GM19328 (cell line): ENCODE results near the gene ITGA8.
A peak's percentile ranks its signal among the peaks of the same experiment; 100 is the strongest.
"Not testable (repeated sequence)": the region's sequence is repeated elsewhere in the genome, so short reads cannot be mapped to it uniquely, and the experiment has no call there.

ENCODE experiments used
- ATAC-seq: cut with Tn5 transposase; IDR thresholded peaks from one replicate; pipeline ENCODE4 v1.9.1; 2021; ENCODE audit warnings: mild to moderate bottlenecking, moderate library complexity; ENCODE audit not compliant: unreplicated experiment

Gene ITGA8

DNA sequence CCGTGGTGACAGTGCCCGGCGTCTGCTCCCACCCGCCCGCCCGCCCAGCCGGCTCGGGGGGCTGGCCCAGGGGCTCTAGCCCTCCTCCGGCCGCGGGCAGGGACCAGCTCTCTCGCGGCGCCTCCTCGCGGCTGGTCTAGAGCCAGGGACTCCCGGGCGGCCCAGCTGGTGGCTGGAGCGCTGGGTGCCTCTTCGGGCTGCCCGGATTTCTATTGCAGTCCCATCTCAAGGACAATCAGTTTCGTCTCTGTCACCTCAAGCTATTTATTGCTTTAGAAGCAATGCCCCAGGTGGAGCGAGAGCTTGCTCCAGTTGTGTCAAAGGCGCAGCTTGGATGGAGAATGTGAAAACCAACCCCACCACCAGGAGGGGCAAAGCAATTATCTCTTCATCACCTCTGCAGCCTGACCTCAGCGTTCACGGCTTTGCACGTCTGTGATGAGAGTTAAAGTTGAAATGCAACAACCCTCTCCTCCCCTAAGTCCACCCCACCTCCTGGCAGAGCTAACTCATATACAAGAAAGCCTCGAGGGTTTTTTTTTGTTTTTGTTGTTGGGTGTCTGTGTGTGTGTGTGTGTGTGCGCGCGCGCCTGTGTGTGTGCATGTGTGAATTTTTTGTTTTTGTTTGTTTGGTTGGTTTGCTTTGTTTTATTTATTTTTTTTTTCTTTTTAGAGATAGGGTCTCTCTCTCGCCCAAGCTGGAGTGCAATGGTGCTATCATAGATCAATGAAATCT is at the start of gene ITGA8:
ITGA8 (minus strand) TSS at position 24 of the 736 bp plus-strand sequence. CDS start 151 bp downstream, outside the sequence.
- no peak for ATAC-seq

DNA sequence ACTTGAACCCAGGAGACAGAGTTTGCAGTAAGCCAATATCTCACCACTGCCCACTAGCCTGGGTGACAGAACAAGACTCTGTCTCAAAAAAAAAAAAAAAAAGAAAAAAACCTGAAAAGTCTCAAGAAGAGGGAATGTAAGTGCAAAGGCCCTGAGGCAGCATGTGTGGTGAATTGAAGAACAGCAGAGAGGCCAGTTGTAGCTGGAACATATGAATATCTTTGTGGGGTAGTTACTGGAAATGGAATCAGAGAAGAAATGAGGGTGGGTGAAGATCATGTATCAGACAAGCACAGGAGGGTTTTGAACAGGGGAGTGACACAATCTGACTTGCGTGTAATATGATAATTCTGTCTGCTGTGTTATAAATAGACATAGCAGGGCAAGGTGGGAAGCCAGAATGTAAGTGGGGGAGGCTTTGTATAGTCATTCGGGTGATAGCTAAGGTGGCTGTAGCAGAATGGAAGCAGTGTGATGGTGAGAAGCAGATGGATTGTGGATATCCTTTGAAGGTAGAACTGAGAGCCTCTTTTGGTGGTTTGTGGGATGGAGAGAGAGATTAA is 45.3 kb upstream of the ITGA8 start:
- ATAC-seq: no peak

DNA sequence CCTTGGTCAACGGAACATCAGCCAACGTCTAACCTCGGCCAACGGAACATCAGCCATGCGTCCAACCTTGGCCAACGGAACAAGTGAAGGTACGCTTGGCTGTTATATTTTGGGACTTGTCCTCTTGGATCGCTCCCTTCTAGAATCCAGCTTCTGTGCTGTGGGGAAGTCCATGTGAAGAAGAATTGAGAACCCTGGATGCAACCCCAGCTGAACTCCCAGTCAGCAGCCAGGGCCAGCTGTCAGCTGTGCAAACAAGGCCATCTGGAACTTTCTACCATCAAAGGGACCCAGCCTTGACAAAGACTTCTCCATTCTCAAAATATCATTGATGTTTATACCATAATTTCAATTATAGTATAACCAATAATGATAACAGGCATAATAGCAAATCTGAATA is 43.3 kb upstream of the ITGA8 start:
- ATAC-seq: no peak

DNA sequence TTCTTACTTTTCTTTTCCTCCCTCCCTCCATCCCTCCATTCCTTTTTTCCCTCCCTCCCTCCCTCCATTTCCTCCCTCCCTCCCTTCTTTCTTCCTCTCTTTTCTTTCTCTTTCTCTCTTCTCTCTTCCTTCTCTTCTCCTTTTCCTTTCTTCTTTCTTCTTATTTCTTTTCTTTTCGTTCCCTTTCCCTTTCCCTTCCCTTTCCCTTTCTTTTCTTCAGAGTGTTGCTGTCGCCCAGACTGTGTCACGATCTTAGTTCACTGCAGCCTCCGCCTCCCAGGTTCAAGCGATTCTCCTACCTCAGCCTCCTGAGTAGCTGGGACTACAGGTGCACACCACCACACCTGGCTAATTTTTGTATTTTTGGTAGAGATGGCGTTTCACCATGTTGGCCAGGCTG is 42.5 kb upstream of the ITGA8 start:
- ATAC-seq: not testable (repeated sequence)

DNA sequence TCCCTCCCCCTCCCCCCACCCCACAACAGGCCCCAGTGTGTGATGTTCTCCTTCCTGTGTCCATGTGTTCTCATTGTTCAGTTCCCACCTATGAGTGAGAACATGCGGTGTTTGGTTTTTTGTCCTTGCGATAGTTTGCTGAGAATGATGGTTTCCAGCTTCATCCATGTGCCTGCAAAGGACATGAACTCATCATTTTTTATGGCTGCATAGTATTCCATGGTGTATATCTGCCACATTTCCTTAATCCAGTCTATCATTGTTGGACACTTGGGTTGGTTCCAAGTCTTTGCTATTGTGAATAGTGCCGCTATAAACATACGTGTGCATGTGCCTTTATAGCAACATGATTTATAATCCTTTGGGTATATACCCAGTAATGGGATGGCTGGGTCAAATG is 41.5 kb upstream of the ITGA8 start:
- not testable (repeated sequence) for ATAC-seq

DNA sequence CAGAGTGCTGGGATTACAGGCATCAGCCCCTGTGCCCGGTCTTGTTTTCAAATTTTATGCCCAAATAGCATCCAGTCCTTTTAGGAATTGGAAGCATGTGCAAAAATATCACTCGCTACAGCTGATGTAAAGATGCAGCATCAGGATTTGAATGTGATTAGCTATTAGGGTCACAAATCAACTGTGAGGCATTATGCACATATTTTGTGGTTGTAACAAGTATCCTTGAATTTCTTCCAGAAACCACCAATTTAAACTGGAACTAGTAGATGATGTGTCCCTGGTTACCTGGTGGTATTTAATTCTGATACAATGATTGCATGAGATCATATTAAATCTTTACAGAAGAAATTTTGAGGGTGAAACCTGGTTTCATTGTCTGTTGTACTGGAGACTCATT is 41.0 kb upstream of the ITGA8 start:
- ATAC-seq: no peak

DNA sequence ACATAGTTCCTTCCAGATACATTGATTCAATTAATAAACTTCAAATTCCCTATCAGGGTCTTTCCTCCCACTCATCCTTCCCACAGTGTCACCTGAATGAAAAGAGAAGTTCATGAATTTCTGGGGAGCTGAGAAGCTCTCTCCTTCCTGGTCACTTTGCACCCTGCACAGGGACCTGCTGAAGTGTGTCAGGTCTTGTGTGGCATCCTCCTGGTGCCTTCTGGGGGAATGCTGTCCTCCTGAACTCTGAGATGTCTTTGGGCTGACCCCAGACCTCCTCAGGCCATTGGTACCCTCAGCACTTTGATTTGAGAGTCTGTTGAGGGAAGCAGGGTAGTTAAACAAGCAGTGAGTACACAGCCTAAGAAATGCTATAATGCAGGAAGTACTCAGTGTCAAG is 39.5 kb upstream of the ITGA8 start:
- no peak for ATAC-seq

DNA sequence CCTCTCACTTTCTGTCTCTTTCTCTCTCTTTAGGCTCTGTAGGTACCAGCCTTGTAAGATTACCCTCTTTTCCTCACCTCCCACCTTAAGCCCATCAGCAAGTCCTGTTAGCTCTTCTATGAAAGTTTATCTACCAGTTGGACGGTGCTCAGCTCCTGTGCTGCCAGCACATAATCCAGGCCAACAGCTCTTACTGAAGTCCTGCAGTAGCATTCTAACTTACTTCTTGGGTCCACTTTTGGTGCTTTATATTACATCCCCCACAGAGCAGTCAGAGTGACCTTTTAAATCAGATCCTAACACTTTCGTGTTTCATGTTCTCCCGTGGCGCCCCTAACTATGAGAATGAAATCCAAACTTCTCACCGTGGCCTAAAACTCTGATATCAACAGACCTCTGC is 38.9 kb upstream of the ITGA8 start:
- no peak for ATAC-seq

DNA sequence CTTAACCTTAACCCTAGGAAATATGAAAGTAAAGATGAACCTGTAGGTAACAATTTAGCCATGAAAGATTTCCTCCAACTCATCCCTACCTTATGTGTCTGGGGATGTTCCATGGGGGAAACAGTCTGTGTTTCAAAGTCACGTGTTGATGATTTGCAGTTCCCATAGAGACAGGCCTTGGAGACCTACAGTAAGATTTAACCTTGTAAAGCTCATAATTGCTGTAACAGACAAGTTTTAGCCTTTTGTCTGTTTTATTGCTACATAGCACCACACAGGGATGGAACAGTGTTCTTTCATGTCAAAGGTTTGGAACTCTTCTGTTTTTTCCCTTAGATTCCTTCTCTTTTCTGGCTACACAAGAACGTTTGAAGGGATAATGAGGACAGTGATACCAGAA is 35.2 kb upstream of the ITGA8 start:
- no peak for ATAC-seq

DNA sequence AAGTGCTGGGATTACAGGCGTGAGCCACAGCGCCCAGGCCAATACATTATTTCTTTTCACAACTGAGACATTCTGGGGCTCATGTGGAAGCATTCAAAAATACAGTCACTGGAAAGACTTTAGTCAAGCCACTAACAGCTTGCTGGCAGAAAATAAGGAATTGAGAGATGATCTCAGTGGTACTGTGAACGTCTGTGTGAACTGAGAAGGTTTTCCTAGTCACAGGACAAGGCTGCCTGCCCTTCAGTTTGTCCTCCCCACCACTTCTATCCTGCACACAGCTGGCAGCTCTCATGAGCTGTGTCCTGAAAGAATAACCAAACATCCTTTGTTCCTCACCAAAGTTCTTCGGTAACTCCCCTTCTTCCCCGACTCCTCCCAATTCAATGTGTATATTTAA is 31.3 kb upstream of the ITGA8 start:
- no peak for ATAC-seq

DNA sequence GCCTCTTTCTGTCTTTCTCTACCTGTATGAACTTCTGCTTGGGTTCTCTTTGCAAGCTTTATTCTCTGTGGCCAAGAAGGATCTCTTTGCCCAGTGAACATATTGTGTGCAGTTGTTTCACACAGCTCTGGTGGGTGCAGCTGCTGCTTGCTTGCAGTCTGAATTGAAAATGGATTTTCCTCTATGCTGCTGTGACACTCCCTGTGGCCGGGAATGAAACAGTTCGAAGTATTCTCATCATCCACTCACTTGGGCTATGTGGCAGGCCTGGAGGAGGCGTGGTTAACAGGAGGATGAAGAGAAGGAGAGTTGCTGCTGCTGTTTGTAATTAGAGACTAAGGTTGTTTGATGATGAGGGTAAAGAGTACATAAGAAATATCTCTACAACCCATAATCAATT is 28.4 kb upstream of the ITGA8 start:
- no peak for ATAC-seq

DNA sequence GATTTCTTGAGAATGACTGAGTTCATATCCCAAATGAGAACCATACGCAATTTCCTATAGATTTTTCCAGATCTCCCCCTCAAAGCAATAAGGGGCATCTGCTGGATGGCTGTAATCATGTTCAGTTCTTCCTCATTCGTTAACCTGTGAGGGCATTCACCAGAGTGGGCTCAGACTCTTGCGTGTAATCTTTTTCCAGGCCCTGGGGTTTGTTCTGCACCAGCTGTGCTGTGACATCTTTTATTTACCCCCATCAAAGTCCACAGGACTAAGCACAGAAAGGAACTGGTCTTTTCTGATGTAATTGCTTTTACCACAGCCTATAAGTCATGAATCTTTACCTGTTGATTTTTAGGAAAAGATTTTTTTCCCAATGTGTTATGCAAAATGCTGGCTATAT is 27.9 kb upstream of the ITGA8 start:
- no peak for ATAC-seq

DNA sequence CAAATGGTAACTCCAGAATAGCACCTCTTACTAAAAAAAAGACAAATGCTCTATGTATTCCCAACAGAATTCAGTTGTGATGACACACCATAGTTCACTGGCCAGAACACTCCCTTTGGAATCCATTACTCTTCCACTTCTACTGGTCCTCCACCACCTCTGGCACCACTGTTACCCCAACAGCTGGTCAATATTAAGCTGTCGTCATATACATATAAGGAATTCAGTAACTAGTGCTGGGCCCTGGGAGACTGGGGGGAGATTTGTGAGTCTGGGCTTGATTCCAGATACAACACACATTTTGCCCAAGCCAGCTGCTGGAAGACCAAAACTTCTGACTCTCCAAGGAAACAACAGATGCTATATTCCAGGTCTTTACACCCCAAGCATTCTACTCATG is 26.0 kb upstream of the ITGA8 start:
- no peak for ATAC-seq

DNA sequence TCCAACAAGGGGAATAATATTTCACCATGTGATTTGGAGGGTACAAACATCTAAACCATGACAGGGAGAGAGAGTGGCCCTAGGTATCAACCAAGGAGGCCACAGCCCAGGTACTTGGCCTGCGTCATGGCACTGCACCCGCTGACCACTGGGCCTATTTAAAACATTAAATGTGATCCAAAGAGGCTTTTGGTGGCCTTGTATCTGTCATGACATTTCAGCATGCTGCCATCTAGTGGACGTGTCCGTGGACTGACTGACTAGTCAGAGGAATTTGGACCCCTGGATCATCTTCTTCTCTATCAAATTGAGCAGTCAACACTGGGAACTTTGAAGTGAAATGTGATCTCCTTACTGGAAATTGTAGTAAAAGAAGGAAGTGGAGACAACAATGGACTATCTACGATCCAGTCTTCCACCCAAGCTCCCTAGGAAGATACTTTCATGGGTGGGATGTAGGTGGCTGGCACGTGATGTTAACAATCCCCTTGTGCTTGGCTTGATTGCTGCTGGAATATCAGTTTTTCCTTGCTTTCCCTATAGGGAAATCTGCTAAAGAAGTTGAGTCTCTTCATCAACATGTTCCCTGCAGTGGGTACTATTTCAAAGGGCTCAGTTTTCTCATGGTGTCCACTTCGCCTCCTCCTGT is 24.6 kb upstream of the ITGA8 start:
- peak; percentile 56 for ATAC-seq

DNA sequence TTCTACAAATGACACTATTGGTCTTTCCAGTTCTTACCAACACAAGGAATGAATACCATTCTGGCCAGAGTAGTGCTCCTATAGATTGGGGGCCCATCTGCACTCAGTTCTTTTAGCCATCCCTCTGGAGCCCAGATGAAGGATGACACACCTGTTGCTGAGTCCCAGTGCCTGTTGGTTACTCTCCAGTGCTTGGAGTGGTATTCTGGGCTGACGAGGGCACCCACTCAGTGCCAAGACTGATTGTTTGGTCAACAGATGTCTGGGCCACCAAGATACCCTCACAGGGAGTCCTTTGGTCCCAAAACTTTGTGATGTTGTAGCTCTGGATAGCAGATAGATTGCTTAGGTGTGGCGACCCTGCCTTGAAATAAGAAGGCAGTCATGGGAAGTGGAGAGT is 23.7 kb upstream of the ITGA8 start:
- no peak for ATAC-seq

DNA sequence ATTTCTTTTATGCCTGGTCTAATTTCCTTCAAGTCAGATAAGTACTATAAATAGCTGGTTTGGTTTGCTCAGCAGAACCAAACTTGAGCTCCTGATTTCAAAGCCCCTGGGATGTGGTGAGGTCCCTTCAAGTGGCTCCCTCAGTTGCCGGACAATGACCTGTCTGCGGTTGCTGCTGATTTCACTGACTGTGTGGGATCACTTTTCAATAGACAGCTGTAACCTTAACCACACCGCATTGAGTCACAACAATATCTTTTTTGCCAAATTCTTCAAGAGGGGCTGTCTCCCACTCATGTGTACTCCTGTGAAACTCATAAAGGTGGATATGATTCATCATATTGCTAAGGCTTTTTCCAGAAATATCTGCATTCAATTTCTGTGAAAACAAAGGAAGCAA is 23.1 kb upstream of the ITGA8 start:
- no peak for ATAC-seq

DNA sequence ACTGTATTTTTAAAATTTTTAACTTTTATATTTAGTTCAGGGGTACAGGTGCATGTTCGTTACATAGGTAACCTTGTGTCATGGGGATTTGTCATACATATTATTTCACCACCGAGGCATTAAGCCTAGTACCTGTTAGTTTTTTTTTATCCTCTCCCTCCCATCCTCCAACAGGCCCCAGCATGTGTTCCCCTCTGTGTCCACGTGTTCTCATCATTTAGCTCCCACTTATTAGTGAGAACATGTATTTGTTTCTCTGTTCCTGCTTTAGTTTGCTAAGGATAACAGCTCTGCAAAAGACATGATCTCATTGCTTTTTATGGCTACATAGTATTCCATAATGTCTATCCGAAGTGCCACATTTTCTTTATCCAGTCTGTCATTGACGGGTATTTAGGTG is 22.4 kb upstream of the ITGA8 start:
- no peak for ATAC-seq

DNA sequence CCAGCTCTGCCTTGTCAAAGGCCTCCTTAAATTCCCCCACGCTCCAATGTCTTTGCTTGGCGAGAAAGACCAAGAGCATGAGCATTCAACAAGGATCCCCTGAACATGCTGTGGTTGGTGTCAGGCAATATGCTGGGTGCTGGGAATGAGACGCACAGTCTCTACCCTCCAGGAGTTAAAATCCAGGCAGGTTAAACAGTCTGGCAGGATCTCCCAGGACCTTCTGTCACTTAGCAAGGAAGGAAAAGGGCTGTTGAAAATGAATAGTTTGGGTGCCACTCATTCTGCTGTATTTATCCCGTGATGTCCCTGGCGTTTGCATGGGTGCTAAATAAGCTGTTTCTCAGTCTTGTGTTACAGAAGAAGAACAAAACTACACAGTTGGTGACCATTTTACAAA is 21.9 kb upstream of the ITGA8 start:
- ATAC-seq: no peak

DNA sequence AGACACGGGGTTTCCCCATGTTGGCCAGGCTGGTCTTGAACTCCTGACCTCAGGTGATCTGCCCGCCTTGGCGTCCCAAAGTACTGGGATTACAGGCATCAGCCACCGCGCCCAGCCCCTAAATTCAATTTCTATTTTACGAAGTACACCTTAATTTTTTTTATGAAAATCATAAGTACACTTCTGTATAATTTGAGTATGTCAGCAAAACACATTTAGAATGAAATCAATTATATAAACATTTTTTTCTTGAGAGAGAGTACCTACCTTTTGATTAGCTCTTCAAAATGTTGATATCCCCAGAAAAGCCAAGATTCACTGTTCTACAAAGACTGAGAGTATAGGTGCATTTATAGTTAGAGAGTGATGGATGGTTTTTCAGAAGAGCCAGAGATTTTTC is 20.5 kb upstream of the ITGA8 start:
- no peak for ATAC-seq

DNA sequence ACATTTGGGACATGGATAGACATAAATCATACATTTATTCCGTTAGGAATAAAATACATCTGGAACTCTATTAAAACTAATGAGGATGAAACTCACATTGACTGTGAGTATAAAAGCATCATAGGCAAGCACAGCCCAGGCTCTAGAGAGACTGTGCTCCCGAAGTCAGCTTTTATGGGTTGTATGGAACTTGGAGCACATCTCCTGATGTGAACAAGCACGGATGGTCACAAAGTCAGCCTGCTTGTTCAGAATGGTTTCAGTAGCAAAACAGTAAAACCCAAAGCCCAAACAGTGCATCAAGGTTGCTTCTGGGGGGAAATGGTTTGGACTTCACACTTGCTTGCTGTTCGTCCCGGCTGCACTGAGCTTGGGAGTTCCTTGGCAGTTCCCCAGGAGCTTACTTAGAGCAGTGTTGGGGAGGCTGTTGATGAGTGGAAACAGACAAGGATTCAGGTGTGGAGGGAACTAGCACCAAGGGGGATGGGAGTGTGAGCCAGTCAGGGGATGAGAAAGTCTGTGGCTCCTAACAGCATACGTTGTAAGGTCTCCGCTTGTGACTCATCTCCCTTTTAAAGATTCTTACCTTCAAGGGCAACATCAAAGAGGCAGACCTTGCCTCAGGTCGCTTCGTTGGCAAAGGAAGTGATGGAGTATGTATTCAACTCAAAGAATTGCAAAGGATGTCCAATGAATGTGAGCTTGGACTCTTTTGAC is 19.7 kb upstream of the ITGA8 start:
- ATAC-seq: no peak

DNA sequence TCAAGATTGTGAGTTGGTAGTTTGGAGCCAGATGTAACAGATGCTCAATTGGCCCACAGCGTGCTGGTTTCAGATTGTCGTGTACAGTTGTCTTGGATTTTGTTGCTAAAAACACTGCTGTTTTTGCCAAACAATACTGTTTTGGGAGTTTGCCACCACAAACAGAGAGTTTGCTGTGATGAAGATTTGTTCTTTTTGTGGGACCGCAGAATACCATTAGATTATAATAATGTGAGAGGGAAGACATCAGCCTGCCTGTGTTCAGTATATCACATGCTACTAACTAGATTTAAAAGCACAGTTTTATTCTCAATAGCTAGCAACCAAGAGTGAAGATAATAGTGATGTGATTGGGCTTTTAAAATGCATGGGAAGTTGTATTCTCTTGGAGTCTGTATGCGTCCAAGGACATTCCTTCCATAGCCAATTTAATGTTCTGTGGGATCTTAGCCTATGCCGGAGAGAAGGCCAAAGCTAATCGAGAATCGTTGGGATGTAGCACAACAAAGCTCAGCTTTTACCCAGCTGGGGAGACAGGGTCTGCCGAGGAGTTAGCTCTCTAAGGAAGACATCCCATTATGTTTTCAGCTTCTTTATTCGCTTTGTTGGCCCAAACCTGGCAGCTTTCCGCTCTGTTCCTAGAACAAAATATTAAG is 18.7 kb upstream of the ITGA8 start:
- ATAC-seq: no peak
